Activated CD8-positive, alpha-beta memory T cell treated with anti-CD3 and anti-CD28 coated beads, Interleukin-2, amount 50 U/mL, for 1 hour (primary cell): ENCODE results near the gene ATP10A.

ENCODE experiments used
- DNase-seq: peaks from one replicate; pipeline ENCODE4 v3.0.0-alpha.2; 2020; ENCODE audit errors: extremely low read depth

ATP10A gene

DNA sequence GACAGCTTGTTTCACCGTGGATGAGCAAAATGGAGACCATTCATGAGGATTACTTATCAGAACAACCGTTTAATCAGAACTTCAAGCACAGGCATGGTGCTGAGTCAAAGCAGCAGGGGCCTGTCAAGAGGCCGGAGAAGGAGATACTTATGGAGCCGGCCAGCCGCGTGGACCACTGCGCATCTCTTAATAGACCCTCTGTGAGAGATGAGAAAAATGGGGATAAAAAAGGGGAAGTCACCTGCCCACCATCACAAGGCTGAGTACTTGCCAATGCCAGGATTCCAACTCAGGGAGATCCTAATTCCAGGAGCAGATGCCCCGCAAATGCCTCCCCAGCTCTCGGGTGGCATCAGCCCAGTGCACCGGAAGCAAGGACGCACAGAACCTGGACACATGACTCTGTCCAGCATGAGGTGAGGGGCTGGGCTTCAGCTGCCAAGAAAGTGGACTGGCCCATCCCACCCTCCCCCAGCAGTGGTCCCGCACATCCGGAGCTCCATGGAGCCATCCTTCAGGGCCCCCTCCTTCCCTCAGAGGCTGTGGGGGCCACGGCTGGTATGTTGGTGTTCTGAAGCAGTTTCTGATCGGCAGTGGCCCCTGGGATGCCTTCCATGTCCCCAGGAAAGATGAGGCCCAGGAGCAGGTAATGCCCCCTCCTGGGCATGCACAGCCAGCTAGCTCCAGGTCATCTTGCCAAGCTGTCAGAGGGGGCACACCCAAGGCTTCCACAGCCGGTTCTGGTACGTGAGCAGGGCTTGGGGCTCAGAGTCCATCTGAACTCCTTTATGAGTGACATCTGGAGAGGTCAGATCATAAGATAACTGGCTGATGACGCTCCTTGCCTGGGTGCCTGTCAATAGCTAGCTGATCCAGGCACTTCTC lies 143.8 kb downstream of the ATP10A start:
- DNase-seq: no peak

DNA sequence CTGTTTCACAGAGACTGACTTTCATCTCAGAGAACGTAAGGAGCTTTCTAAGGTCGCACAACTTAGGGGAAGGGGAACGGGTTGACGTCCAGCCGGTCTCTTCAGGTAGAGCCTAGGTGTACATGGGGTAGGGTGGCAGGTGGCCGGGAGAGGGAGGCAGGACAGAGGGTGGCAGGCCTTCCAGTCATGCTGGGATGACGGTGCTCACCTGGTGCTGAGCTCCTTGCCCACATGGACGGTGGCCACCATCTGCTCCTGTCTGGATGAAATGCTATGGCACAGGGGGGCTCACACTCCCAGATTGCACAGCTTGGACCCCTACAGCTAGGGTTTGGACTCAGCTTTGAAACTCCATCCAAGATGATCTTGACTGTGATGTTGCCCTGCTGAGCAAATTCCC lies 144.5 kb downstream of the ATP10A start:
- DNase-seq: no peak

DNA sequence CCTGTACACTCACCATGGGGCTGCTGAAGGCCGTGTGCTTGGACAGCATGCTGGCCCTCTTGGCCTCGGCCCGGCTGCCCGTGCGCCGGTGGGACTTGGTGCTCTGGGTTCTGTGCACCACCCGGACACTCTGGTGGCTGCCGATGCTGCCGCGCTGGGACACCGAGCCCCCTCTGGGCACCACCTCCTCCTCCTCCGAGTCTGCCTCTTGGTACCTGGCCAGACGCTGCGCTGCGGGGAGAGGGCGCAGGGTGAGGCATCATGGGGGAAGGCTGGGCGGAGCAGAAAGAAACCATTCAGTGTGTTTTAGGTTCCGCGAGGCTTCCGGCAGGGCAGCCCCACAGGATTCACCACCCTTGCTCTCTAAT lies 145.0 kb downstream of the ATP10A start:
- DNase-seq: no peak

- no peak for DNase-seq
Observed at GRCh38 chr15:25717457-25718168, 145.5 kb downstream of the ATP10A start.

DNA sequence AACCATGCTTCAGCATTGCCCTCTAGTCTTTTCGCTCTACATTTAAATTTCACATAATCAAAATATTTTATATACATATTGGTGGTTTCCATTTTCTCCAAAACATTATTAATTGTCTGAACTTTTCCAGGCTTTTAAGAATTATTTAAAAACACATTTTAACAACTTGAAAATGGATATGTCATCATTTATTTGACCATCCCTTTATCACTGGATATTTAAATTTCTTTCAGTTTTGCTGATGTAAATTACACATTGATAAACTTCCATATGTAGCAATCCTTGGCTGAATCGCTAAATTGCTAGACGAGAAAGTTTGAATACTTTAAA lies 146.0 kb downstream of the ATP10A start:
- DNase-seq: no peak

DNA sequence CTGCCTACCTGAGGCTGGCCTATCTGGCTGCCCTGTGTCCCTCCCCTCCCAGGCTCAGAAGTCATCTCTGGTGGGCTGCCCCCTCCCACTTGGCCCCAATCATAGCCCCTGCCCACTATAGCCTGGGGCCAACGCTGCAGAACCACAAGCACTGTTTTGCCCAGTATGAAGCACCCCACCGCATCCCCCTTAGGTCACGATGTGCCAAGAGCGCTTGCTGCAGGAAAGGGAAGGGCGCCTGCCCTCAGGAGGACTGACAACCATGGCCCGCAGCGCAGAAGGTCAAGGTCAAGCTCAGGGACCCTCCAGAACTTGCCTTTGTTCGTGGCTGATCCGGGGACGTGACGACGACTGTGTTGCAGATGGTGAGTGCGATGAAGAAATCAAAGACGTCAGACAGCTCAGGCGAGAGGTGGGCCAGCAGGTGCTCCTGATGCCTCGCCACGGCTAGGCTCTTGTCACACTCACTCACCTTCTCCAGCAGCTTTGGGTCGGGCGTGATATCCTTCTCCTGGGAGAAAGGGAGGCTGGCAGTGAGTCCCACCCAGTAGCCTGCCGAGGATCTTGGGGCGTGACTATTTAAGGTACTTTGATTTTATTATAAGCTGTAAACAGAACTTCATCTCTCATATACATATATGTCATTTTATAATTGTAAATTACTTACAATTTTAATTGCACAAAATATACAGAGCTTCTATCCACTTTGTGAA lies 146.6 kb downstream of the ATP10A start:
- no peak for DNase-seq

GRCh38 chr15:25715536-25716413 lies 147.4 kb downstream of the ATP10A start:
- no peak for DNase-seq

DNA sequence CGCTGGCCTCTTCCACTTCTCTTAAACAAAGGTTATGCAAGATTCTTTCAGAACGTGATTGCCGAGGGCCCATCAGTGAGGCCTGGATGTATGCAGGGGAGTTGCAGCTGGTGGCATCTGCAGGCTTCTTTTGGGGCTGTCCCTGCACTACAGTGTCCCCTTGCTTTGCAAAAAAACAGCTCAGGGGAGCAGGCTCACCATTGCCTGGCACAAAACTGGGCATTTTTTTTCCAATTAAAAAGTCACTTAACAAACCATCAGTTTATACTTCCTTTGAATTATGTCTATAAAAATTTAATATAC lies 148.6 kb downstream of the ATP10A start:
- no peak for DNase-seq

DNA sequence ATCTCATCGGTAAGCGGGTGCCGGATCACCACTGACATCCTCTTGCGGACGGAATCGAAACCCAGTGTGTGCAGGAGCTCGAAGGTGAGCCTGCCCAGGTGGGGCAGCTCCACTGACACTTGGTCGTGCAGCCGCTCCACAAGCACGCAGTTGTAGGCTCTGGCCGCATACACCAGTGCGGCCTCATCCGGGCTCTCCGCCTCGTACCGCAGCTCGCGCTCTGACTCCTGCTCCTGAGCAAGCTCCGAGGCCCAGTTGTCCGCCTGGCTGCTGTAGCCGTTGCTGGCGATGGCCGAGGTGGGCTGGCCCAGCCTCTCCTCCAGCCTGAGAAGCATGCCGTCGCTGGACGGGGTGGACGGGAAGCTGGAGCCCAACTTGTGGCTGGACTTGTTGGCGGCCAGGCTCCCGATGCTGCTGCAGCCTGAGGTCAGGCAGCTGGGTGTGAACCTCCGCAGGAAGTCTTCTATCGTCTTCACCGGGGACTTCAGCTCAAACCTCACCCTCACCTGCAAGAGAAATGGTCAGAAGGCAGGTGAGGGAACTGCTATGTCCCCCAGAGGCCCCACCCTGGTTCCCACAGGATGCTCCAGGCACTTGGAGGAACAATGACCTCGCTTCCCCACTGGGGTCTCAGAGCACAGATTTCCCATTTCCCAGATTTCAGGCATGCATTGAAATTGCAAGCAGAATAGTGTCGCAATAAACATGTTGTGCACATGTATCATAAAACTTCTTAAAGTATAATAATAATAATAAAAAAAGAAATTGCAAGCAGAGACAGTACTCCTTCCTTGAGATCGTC lies 149.2 kb downstream of the ATP10A start:
- no peak for DNase-seq

DNA sequence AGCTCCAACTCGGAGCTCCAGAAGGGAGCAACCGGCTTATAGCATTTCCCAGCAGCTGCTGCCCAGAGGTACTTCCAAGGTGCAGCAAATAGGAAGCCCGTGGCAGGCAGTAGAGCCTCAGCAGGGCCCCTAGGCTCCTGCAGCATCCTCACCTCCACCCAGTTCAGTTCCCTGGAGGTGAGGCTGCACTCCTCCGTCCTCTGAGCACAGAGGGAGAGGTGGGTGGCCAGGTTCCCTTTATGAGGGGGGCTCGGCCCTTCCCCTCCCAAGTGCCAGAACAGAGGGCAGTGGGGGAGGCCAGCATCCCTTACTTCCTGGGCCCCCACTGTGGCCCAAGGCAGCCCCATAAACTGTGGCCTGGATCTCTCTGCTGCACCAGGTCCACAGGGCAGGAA lies 150.2 kb downstream of the ATP10A start:
- DNase-seq: no peak

GRCh38 chr15:25712192-25712960 lies 150.8 kb downstream of the ATP10A start:
- no peak for DNase-seq

GRCh38 chr15:25711691-25712090 lies 151.4 kb downstream of the ATP10A start:
- no peak for DNase-seq

DNA sequence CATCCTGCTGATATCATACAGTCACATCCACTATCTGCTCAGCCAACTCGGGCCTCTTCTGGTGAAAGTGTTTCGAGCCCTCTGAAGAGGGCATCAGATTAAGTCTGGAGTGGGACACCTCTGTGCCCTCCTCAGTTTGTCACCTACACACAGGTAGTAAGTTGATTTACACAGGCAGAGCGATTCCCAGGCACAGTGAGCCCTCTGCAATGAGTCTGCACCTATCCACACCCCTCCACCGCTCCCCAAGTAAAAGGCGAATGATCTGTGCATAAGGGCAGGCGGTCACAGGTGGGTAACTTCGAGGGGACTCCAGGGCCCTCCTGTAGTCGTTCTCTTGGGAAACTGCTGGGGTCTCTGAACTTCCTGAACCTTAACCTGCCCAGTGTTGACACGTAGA lies 152.0 kb downstream of the ATP10A start:
- DNase-seq: no peak

DNA sequence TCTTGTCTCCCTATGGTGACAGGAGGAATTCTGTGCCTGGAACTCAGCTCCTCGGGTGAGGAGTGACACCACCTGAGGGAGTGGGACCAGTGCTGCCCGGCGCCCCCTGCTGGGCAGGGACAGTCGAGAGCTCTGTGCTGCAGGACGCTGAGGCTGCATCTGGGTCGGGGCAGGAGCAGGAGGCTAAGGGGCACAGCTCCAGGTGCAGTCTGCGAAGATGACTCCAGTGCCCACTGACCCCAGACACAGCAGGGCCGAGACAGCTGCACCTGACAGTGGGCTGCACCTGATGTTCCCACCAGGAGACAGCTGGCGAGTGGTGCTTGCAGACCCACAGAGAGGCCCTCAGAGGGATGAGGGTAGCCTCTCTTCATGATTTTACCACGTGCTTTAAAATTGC lies 152.9 kb downstream of the ATP10A start:
- no peak for DNase-seq

DNA sequence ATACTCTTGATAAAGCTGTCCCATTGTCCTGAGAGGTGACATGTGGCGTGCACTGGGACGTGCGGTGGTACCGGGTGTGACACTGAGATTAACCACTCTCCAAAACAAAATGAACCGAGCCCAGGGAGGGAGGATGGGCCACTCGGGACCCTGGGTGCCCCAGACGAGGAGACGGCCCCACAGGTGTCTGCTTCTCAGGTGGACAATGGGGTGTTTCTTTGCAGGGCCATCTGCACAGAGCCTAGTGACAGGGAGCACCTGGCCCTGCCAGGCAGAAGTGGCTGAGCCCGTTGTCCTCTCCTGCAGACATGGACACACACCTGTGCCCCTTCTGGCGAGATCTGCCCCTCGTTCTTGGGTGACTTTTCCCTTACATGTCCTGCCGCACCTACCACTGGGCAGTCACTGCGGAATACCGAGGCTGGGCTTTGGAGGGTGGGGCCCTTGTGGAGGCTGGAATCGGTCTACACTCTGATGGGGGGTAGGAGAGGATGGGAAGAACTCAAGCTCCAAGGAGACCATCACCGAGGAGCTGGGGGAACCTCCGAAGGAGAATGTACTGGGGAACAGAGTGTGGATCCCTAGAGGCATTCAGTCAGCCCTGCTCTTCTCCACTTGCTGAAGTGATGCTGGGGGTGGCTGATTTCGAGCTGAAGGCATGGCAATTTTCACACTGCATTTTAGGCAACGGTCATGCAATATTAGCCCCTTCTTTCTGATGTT lies 153.5 kb downstream of the ATP10A start:
- DNase-seq: no peak

DNA sequence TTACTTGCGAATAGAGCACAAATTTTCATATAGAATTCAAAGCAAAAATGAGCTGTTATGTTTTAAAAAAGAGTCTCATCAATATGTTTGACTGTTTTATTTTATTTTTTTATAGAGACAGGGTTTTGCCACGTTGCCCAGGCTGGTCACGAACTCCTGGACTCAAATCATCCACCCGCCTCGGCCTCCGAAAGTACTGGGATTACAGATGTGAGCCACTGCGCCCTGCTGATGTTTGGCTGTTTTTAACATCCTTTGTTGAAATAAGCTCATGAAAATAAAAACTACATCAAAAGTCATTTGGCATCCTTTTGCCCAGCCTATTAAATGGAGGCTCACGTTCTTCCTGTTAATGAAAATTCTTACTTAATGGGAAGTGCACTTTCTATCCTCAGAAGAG lies 154.7 kb downstream of the ATP10A start:
- no peak for DNase-seq

GRCh38 chr15:25707656-25708365 lies 155.3 kb downstream of the ATP10A start:
- DNase-seq: no peak

GRCh38 chr15:25706176-25706955 lies 156.8 kb downstream of the ATP10A start:
- no peak for DNase-seq
